Dendritic cell treated with granulocyte-macrophage colony-stimulating factor and Interleukin-4, amounts not matched to agents 40 ng/mL and 50 ng/mL, for 4 days (primary cell): ENCODE measurements around the gene CACNA1B.

Experiments
- H3K27ac Mint-ChIP-seq: one replicate; pipeline ENCODE4 v1.8.0; 2022; ENCODE audit warnings: mild to moderate bottlenecking, mixed read lengths
- H3K27me3 Mint-ChIP-seq: one replicate; pipeline ENCODE4 v1.8.0; 2022; ENCODE audit warnings: mild to moderate bottlenecking, mixed read lengths
- H3K36me3 Mint-ChIP-seq: one replicate; pipeline ENCODE4 v1.8.0; 2022; ENCODE audit warnings: low read depth, mixed read lengths
- H3K4me1 Mint-ChIP-seq: one replicate; pipeline ENCODE4 v1.8.0; 2022; ENCODE audit warnings: low read depth, mixed read lengths
- H3K4me3 Mint-ChIP-seq: one replicate; pipeline ENCODE4 v1.8.0; 2022; ENCODE audit warnings: mild to moderate bottlenecking, moderate library complexity, mixed read lengths
- H3K9me3 Mint-ChIP-seq: one replicate; pipeline ENCODE4 v1.8.0; 2022; ENCODE audit warnings: mixed read lengths
- intact Hi-C: fragments of 100-400 bp; cut with micrococcal nuclease; formaldehyde crosslinking; loops from one replicate; pipeline ENCODE4 v1.15.0; 2022

CACNA1B gene

GRCh38 chr9:138070815-138071214 is 193.2 kb downstream of the CACNA1B start:
- no peak overlapping the region for H3K4me3 Mint-ChIP-seq
- peaks cover 2% of the 10 kb centered on the region for H3K27me3 Mint-ChIP-seq
- intact Hi-C loops = no loop called here
- no peak overlapping the region for H3K27ac Mint-ChIP-seq
- H3K4me1 Mint-ChIP-seq = no peaks in the 10 kb centered on the region
- H3K9me3 Mint-ChIP-seq = no peaks in the 10 kb centered on the region
- H3K36me3 Mint-ChIP-seq = no peaks in the 10 kb centered on the region

GRCh38 chr9:138071292-138071691 is 193.7 kb downstream of the CACNA1B start:
- H3K4me1 Mint-ChIP-seq = no peaks in the 10 kb centered on the region
- no peak overlapping the region for H3K27ac Mint-ChIP-seq
- H3K9me3 Mint-ChIP-seq = no peaks in the 10 kb centered on the region
- no peaks in the 10 kb centered on the region for H3K36me3 Mint-ChIP-seq
- H3K4me3 Mint-ChIP-seq = no peak overlapping the region
- H3K27me3 Mint-ChIP-seq = peaks cover 2% of the 10 kb centered on the region
- intact Hi-C loops = no loop called here

GRCh38 chr9:138071731-138072130 is 194.1 kb downstream of the CACNA1B start:
- Mint-ChIP-seq H3K4me3 (no peak overlapping the region), H3K9me3 (no peaks in the 10 kb centered on the region), H3K4me1 (no peaks in the 10 kb centered on the region), H3K27me3 (peaks cover 2% of the 10 kb centered on the region), H3K36me3 (no peaks in the 10 kb centered on the region), H3K27ac (no peak overlapping the region)
- intact Hi-C loops = no loop called here

DNA sequence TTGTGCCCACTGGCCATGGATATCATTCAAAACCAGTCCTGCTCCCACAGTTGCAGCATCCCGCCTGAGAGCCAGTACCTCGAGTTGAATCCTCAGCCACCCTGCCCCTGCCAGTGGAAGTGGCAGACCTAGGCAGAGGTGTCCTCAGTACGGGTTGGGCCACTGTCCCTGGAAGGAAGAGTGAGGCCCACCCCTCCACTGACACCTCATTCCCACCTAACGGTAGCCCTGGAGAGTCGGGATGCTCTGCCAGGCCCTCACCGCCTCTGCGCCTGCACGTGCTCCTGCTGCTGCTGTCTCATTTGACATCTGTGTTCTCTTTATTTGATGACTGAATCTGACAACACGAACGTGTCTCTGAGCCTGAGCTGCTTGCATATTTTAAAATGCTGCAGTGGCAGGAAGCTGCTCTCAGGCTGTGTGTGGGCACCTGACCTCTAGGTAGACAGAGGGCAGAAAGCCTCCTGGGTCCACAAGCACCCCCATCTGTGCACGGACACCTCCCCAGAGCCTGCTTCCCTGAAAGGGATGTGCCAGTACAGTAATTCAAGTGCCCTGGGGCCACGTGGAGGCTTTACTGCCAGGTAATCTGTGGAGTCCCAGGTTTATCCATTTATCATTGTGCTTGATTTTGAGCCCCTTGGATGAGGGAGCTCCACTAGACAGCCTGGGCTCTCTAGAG is 194.7 kb downstream of the CACNA1B start:
- Mint-ChIP-seq H3K9me3 (no peaks in the 10 kb centered on the region), H3K27ac (no peak overlapping the region), H3K27me3 (no peaks in the 10 kb centered on the region), H3K4me3 (no peak overlapping the region), H3K4me1 (no peaks in the 10 kb centered on the region), H3K36me3 (no peaks in the 10 kb centered on the region)
- intact Hi-C loops = no loop called here

- Mint-ChIP-seq H3K27ac (no peak overlapping the region), H3K4me1 (no peaks in the 10 kb centered on the region), H3K27me3 (no peaks in the 10 kb centered on the region), H3K9me3 (no peaks in the 10 kb centered on the region), H3K36me3 (no peaks in the 10 kb centered on the region), H3K4me3 (no peak overlapping the region)
- intact Hi-C loops = no loop called here
Measured at GRCh38 chr9:138072897-138073296, 195.3 kb downstream of the CACNA1B start.

DNA sequence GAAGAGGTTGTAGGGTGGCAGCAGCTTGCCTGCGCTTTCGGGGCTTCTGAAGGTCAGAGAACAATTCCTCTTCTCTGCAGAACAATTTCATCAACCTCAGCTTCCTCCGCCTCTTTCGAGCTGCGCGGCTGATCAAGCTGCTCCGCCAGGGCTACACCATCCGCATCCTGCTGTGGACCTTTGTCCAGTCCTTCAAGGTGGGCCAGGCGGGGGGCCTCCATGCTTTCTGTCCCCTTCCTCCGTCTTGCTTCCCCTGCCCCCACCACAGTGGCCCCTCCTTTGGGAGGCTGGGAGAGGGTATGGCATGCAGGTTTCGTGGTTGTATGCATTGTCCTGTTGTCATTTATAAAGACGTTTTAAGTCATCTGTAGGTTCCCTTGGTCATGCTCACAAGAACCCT is 195.8 kb downstream of the CACNA1B start:
- Mint-ChIP-seq H3K27ac (no peak overlapping the region), H3K4me3 (no peak overlapping the region), H3K27me3 (no peaks in the 10 kb centered on the region), H3K9me3 (no peaks in the 10 kb centered on the region), H3K4me1 (no peaks in the 10 kb centered on the region), H3K36me3 (no peaks in the 10 kb centered on the region)
- intact Hi-C loops = no loop called here

GRCh38 chr9:138073808-138074207 is 196.2 kb downstream of the CACNA1B start:
- no peak overlapping the region for H3K27ac Mint-ChIP-seq

DNA sequence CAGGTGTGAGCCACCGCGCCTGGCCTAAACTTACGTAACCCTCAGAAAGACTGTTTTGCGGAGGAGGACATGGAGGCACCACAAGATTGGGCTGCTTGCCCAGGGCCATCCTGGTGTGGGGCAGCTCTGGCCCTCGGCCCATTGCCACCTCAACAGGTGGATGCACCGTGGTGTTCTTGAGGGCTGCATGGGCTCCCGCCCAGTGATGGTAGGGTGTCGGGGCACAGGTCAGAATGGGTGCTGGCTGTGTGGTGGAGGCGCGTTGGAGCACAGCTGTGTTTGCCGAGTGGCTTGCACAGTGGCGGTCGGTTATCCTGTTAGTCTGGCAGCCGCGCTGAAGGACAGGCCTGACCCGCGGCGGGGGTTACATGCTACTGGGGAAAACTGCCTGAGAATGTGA is 196.9 kb downstream of the CACNA1B start:
- H3K27ac Mint-ChIP-seq = no peak overlapping the region
- no peaks in the 10 kb centered on the region for H3K27me3 Mint-ChIP-seq
- H3K4me1 Mint-ChIP-seq = no peaks in the 10 kb centered on the region
- intact Hi-C loops = no loop called here
- H3K36me3 Mint-ChIP-seq = no peaks in the 10 kb centered on the region
- H3K9me3 Mint-ChIP-seq = no peaks in the 10 kb centered on the region
- no peak overlapping the region for H3K4me3 Mint-ChIP-seq

More at GRCh38 chr9:138073808-138074207, 196.2 kb downstream of the CACNA1B start:
- intact Hi-C loops = no loop called here
- Mint-ChIP-seq H3K4me1 (no peaks in the 10 kb centered on the region), H3K9me3 (no peaks in the 10 kb centered on the region), H3K27me3 (no peaks in the 10 kb centered on the region), H3K36me3 (no peaks in the 10 kb centered on the region), H3K4me3 (no peak overlapping the region)

- intact Hi-C loops = no loop called here
- Mint-ChIP-seq H3K27me3 (no peaks in the 10 kb centered on the region), H3K4me3 (no peak overlapping the region), H3K4me1 (no peaks in the 10 kb centered on the region), H3K27ac (no peak overlapping the region), H3K9me3 (no peaks in the 10 kb centered on the region), H3K36me3 (no peaks in the 10 kb centered on the region)
Measured at GRCh38 chr9:138075496-138075895, 197.9 kb downstream of the CACNA1B start.

DNA sequence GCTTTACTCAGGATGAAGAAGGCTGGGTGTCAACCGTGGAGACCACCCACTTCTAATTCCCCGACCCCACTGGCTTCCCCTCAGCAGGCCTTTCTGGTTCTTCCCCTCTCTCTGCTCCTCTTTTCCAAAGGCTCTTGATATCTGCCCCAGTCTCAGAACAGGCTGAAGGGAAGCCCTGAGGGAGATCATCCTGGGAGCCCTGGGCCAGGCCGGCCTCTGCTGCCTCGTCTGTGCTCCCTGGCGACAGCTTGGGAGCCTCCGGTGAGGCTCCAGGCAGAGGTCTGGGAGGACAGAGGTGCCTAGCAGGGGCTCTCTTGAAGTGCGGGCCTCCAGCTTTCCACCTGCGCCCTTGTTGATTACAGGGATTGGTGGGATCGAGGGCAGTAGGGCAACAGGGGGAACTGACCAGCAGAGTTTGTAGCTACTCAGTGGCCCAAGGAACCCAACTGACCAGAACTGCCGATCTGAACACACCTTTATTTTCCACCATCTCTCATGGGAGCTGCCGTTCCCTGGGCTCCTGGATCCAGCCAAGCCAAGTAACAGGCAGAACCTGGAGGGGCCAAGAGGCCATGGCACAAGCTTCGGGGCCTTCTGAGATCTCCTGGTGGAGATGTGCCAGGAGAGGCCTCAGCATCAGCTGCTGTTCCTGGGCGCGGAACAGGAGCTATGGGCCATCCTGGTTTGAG is 198.5 kb downstream of the CACNA1B start:
- H3K27me3 Mint-ChIP-seq = no peaks in the 10 kb centered on the region
- intact Hi-C loops = no loop called here

GRCh38 chr9:138076650-138077009 is 199.0 kb downstream of the CACNA1B start:
- Mint-ChIP-seq H3K36me3 (no peaks in the 10 kb centered on the region), H3K4me3 (no peak overlapping the region)

More for the DNA sequence above, 198.5 kb downstream of the CACNA1B start:
- no peaks in the 10 kb centered on the region for H3K4me1 Mint-ChIP-seq
- H3K27ac Mint-ChIP-seq = no peak overlapping the region
- no peaks in the 10 kb centered on the region for H3K9me3 Mint-ChIP-seq
- H3K4me3 Mint-ChIP-seq = no peak overlapping the region
- H3K36me3 Mint-ChIP-seq = no peaks in the 10 kb centered on the region

GRCh38 chr9:138077126-138077525 is 199.5 kb downstream of the CACNA1B start:
- Mint-ChIP-seq H3K4me3 (no peak overlapping the region), H3K27me3 (peaks cover 2% of the 10 kb centered on the region), H3K36me3 (no peaks in the 10 kb centered on the region), H3K9me3 (no peaks in the 10 kb centered on the region), H3K4me1 (no peaks in the 10 kb centered on the region), H3K27ac (no peak overlapping the region)
- intact Hi-C loops = no loop called here

More at GRCh38 chr9:138076650-138077009, 199.0 kb downstream of the CACNA1B start:
- Mint-ChIP-seq H3K9me3 (no peaks in the 10 kb centered on the region), H3K27me3 (peaks cover 2% of the 10 kb centered on the region), H3K4me1 (no peaks in the 10 kb centered on the region), H3K27ac (no peak overlapping the region)
- intact Hi-C loops = no loop called here

- Mint-ChIP-seq H3K27ac (no peak overlapping the region), H3K9me3 (no peaks in the 10 kb centered on the region), H3K4me1 (no peaks in the 10 kb centered on the region), H3K36me3 (no peaks in the 10 kb centered on the region), H3K4me3 (no peak overlapping the region), H3K27me3 (peaks cover 2% of the 10 kb centered on the region)
- intact Hi-C loops = no loop called here
Measured at GRCh38 chr9:138077898-138078540, 200.4 kb downstream of the CACNA1B start.

GRCh38 chr9:138078846-138079245 is 201.3 kb downstream of the CACNA1B start:
- H3K36me3 Mint-ChIP-seq = no peaks in the 10 kb centered on the region
- H3K9me3 Mint-ChIP-seq = no peaks in the 10 kb centered on the region
- no peaks in the 10 kb centered on the region for H3K4me1 Mint-ChIP-seq
- no peak overlapping the region for H3K4me3 Mint-ChIP-seq
- peaks cover 2% of the 10 kb centered on the region for H3K27me3 Mint-ChIP-seq
- no peak overlapping the region for H3K27ac Mint-ChIP-seq
- intact Hi-C loops = no loop called here
